Measurements from ENCODE around the gene PRKCH.

PRKCH gene

GRCh38 chr14:61321385-61322010 is at the start of gene PRKCH:
PRKCH (plus strand) TSS chr14:61321579; CDS start chr14:61322102, 523 bp downstream.
- DNase-seq: no peak

- no peak for DNase-seq
Measured at GRCh38 chr14:61277232-61277631, 44.1 kb upstream of the PRKCH start.

- DNase-seq: no peak
Measured at GRCh38 chr14:61277784-61278183, 43.6 kb upstream of the PRKCH start.

DNA sequence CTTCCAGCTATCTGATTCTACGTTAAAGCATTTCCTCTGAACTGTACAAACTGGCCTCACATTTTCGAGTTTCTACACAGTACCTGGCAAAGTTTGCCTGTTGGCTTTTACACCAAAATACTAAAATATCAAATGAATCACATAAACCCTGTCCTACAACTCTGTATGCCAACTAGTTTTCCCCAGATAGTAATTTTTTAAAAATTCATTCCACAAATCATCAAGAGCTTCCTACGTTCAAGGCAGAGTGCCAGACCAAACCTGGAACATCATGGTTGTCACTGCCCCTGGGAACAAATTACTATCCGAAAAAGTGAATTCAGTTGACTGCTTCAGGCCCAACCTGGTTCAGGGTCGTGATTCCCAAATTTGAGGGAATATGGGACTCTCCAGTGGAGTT is 42.3 kb upstream of the PRKCH start:
- DNase-seq: no peak

- no peak for DNase-seq
Measured at GRCh38 chr14:61280092-61280525, 41.3 kb upstream of the PRKCH start.

GRCh38 chr14:61280526-61281185 is 40.7 kb upstream of the PRKCH start:
- DNase-seq: no peak

DNA sequence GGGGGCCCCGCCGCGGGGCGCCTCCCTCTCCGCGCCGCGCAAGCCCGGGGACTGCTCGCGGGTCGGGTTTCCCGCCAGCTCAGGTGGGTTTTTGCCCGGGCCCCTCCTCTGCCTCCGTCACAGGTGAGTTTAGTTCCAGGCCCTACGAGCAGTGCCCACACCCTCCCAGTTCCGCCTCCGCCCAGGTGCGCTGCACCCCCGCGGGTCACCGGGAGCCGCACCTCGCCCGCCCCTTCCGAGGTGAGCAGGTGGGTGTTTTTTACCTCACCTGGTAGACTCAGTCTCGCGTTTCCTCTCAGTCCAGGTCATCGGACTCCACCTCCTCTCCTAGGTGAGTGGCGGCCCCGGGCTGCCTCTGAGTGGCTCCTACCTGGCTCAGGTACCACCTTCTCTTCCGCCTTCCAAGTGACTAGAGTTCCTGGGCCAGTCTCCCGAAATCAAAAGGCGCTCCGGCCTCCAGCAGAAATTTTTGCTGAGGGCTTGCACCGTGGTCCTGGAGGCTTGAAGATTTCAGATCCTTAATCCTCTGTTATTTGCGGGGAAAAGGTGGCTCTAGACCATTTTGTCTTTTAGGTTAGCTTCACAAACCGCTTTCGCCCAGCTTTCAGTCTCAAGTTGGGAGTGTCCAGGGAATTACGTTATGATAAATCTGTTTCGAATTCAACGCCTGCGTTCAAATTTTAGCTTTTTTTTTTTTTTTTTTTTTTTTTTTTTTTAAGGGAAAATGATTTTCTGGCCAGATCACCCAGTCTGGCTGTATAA is 40.0 kb upstream of the PRKCH start, which contains the start of gene TMEM30B:
TSS of gene TMEM30B (minus strand) at position 153 of the 762 bp plus-strand sequence. CDS start 191 bp downstream, outside the sequence.
- DNase-seq: no peak

DNA sequence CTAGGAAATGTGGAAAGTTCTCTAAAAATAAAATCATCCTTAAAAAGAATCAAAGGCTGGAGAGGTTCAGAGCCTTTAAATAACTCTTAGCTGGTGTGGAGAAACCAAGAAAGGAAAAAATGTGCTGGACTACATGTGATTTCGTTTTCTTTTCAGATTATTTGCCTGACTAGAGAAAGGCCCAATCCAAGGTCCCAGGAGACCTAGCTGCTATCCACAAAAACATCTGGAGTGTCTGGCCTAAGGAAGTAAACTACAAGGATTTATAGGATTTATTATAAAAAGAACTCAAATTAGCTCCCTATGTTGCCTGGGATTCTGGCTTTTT is 39.5 kb upstream of the PRKCH start:
- no peak for DNase-seq

- DNase-seq: no peak
Measured at GRCh38 chr14:61282746-61283145, 38.6 kb upstream of the PRKCH start.

DNA sequence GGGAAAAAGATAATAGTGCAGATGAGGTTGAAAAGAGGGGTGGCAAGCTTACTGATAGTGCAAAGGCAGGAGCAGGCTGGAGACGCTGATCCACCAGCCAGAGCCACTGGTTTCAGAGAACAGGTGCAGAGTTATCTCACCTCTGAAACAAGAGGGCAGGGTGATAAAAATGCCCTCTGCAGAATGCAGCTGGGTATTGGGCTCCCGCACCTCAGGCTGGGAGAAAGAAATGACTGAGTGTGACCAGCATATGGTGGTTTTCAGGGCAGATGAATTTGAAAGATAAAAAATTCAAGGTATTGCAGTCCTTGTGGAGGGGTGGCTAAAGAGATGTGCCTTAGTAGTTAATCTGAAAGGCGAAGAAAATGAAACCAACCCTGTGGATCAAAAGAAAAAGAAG is 37.4 kb upstream of the PRKCH start:
- no peak for DNase-seq

DNA sequence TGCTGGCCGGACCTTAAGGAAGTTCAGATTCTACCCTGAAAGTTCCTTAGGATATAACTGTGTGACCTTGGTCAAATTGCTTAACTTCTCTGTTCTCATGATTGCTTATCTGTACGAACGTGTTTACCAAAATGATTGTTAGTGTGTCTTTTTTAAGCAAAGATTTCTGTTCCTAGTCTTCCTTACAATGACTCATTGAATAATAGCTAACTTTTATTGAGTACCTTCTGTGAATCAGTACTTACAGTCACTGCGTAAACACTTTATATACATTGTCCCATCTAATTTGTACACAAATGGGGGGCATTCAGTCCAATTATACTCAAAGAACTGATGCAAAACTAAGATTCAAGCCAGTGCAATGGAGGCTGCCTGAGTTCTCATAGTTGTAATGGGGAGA is 36.0 kb upstream of the PRKCH start:
- DNase-seq: no peak

DNA sequence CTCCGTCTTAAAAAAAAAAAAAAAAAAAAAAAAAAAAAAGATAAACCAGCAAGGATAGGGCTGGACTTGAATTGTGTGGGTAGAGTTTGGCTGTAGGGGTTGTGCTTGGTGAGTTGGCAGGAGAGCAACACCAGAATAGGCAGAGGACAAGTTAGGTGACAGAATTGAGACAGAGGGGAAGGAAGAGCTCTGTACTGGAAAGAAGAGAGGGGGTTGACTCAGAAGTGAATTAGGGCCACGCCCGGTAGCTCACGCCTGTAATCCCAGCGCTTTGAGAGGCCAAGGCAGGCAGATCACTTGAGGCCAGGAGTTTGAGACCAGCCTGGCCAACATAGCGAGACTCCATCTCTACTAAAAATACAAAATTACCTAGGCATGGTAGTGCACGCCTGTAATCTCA is 34.2 kb upstream of the PRKCH start:
- DNase-seq: no peak

DNA sequence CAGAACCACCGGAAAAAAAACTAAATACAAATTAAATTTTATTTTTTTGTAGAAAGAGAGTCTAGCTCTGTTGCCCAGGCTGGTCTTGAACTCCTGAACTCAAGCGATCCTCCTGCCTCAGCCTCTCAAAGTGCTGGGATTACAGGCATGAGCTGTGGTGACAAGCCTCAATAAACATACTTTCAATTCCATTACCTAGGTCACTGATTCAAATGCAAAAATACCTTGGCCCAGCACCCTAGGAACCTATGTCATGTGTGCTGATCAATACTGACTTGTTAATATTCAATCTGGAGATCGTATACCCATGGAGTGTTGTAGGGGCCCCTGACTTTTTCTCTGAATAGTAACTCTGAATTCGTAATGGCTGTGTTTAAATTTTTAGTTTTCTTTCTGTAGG is 33.2 kb upstream of the PRKCH start:
- no peak for DNase-seq

DNA sequence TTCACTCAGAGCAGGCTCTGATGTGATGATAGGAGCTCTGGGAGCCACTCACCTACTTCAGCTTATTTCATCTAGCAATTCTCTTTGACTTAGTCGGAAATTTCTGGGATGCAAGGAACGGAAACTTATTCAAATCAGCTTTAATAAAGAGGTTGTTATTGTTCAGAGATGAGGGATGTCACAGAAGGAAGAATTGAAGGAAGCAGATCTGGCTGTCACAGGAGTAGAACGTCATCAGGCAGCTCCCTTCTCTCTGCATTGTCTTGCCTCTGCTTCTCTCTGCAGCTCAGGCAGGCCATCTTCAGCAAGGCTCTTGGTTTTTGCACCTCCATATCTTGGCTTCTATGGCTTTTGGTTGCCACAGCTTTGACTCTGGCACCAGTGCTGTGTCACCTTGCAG is 32.7 kb upstream of the PRKCH start:
- DNase-seq: no peak

DNA sequence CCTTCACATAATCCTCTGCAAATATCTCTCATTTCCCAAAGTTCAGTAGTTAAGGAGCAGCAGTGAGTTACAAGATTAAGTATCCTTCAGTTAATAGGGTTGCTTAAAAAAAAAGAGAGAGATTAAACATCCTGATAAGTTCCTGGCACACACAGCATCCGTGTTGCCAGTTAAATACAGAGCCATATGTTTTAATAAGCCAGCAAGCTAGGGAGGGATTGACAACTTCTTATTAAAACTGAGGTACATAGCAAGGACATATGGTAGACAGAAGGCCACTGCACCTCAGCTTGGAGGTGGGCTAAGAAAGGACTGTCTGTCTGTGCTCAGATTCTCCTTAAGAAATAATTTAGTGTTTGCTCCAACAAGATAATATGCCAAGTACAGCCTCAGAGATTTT is 30.7 kb upstream of the PRKCH start:
- no peak for DNase-seq

GRCh38 chr14:61296151-61296550 is 25.2 kb upstream of the PRKCH start:
- no peak for DNase-seq

- no peak for DNase-seq
Measured at GRCh38 chr14:61296719-61297502, 24.5 kb upstream of the PRKCH start.

GRCh38 chr14:61297581-61297980 is 23.8 kb upstream of the PRKCH start:
- DNase-seq: no peak

GRCh38 chr14:61298824-61299223 is 22.6 kb upstream of the PRKCH start:
- DNase-seq: no peak

- DNase-seq: no peak
Measured at GRCh38 chr14:61300209-61300608, 21.2 kb upstream of the PRKCH start.

DNA sequence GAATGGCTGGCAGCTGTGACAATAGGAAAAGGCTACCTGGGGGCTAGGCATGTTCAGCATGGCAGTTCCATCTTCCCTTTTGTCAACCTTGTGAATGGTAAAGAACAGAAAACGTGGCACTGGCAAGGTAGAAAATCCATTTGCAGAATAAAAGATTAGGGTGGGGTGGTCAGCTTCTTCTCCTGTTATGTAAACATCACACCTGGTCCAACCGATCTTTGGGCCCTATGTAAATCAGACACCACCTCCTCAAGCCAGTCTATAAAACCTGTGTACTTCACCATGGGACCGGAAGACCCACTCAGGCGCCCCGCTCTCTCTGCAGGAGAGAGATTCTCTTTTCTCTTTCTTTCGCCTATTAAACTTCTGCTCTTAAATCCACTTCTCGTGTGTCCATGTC is 20.6 kb upstream of the PRKCH start:
- no peak for DNase-seq

- no peak for DNase-seq
Measured at GRCh38 chr14:61304688-61305087, 16.7 kb upstream of the PRKCH start.

DNA sequence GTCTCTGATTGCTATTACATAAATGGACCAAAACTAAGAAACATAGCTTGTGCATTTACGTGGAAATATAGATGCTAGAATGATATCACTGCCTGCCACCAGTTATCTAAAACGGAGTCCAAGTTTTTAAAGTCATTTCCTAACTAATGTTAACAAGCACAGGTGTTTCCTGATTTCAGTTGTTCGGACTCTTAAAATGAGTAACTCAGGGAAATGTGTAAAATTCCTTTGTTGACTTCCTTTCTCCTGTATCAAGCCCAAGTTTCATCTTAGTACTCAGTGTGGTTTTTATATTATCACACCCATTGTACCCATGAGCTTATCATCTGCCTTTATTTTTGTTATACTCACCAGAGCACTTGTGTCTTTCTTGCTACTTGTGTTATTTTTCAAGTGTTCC is 13.2 kb upstream of the PRKCH start:
- DNase-seq: no peak
